ENCODE data around the gene CHI3L2.

DNA sequence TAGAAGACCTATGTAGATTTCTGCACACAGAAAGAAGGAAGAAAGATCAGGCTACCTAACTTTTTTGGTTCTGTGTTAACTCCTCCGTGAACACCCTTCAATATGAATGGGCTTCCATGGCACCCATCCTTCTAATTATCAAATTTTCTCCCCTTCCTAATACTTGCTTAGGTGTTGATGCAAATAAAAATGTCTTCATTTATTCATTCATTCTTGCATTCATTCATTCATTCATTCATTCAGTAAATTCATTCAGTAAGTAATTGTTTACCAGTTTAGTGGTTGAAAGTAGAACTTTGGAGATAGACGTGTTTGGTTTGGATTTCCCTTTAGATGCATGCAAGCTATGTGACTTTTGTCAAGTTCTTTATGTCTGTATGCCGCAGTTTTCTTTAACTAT lies 4.6 kb downstream of the CHI3L2 start:
- TF ChIP-seq CBX5 (IDR thresholded peaks at IDR 0.05; ENCODE audit: low read depth) (no peak), SREBF2 (IDR thresholded peaks at IDR 0.05; ENCODE audit: low read length) (no peak), YY1 (IDR thresholded peaks at IDR 0.05; ENCODE audit: low read depth, low read length) (no peak), CHD4 (IDR thresholded peaks at IDR 0.05) (no peak), REST (IDR thresholded peaks at IDR 0.05; ENCODE audit: low read depth, low read length) (no peak), CTCF (IDR thresholded peaks at IDR 0.05 in 2 of 3, conservative IDR thresholded peaks at IDR 0.05 in 1 of 3; ENCODE audit: control insufficient read depth in 2 of 3, extremely low read depth in 1 of 3, insufficient read depth in 1 of 3, low read depth in 3 of 3, low read length in 3 of 3) (no peak), MAX (IDR thresholded peaks at IDR 0.05; ENCODE audit: low read depth, low read length) (no peak), RFX5 (IDR thresholded peaks at IDR 0.05; ENCODE audit: low read depth, low read length) (no peak), SP1 (IDR thresholded peaks at IDR 0.05; ENCODE audit: low read depth, low read length) (no peak)
- TF ChIP-seq, protein P1, sequence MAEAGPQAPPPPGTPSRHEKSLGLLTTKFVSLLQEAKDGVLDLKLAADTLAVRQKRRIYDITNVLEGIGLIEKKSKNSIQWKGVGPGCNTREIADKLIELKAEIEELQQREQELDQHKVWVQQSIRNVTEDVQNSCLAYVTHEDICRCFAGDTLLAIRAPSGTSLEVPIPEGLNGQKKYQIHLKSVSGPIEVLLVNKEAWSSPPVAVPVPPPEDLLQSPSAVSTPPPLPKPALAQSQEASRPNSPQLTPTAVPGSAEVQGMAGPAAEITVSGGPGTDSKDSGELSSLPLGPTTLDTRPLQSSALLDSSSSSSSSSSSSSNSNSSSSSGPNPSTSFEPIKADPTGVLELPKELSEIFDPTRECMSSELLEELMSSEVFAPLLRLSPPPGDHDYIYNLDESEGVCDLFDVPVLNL (IDR thresholded peaks at IDR 0.05; ENCODE audit: low read depth, low read length), result no peak
- TF ChIP-seq, protein P2, sequence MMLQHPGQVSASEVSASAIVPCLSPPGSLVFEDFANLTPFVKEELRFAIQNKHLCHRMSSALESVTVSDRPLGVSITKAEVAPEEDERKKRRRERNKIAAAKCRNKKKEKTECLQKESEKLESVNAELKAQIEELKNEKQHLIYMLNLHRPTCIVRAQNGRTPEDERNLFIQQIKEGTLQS (IDR thresholded peaks at IDR 0.05; ENCODE audit: borderline replicate concordance, extremely low read depth, low read depth, low read length), result no peak

Measured in GM12878 (cell line).